Keratinocyte (primary cell): Measurements from ENCODE around the gene TRIM63. TPM values are rescaled to one million over a fixed set of nuclear protein-coding genes. Genes with fewer than 3 reads are reported as not detected.
A peak's percentile ranks its signal among the peaks of the same experiment; 100 is the strongest.

Experiments used
- DNase-seq: peaks from one replicate; pipeline ENCODE4 v3.0.0-alpha.2; 2011; ENCODE audit warnings: low read depth, missing footprints, low spot score
- FAIRE-seq: peaks from 2 replicates; lab custom pipeline; 2011; peaks lifted over from hg19 to GRCh38; lab: Jason Lieb, UNC
- H2AFZ ChIP-seq: 2 replicates; pipeline ENCODE4 v1.6.0; 2012; ENCODE audit warnings: low read length, control low read depth, inconsistent platforms; ENCODE audit not compliant: control insufficient read depth
- H3K27ac ChIP-seq: 2 replicates; pipeline ENCODE4 v1.5.1; 2011; ENCODE audit warnings: low read length; ENCODE audit not compliant: control insufficient read depth, insufficient read depth
- H3K27me3 ChIP-seq: 3 replicates; pipeline ENCODE4 v1.6.0; 2011; ENCODE audit warnings: low read length; ENCODE audit not compliant: control insufficient read depth, insufficient read depth; ENCODE audit errors: extremely low read depth
- H3K36me3 ChIP-seq, 2 experiments: 2 replicates in 1 of 2; 3 replicates in 1 of 2; pipeline ENCODE4 v1.5.1; 2011; ENCODE audit warnings: low read length in 2 of 2, mild to moderate bottlenecking in 1 of 2; ENCODE audit not compliant: control insufficient read depth in 2 of 2, insufficient read depth in 2 of 2; ENCODE audit errors: extremely low read depth in 1 of 2
- H3K4me1 ChIP-seq: 3 replicates; pipeline ENCODE4 v1.5.1; 2011; ENCODE audit warnings: low read length; ENCODE audit not compliant: control insufficient read depth, insufficient read depth; ENCODE audit errors: extremely low read depth
- H3K4me2 ChIP-seq: 3 replicates; pipeline ENCODE4 v1.6.0; 2011; ENCODE audit warnings: low read depth, low read length; ENCODE audit not compliant: control insufficient read depth, insufficient read depth; ENCODE audit errors: extremely low read depth
- H3K4me3 ChIP-seq, 3 experiments: fragments of 200-600 bp in 1 of 3; sonication (generic) in 1 of 3; 2 replicates in 2 of 3; 3 replicates in 1 of 3; pipeline ENCODE4 v1.5.1; 2011 to 2016; ENCODE audit warnings: low read length in 3 of 3, mild to moderate bottlenecking in 3 of 3, control low read depth in 2 of 3, inconsistent platforms in 1 of 3, low read depth in 1 of 3, mixed read lengths in 1 of 3, mixed run types in 1 of 3, moderate library complexity in 1 of 3; ENCODE audit not compliant: control insufficient read depth in 2 of 3, insufficient read depth in 2 of 3; ENCODE audit errors: extremely low read depth in 1 of 3
- H3K79me2 ChIP-seq: 2 replicates; pipeline ENCODE4 v1.6.0; 2012; ENCODE audit warnings: low read length; ENCODE audit not compliant: control insufficient read depth, insufficient read depth
- H3K9ac ChIP-seq: 3 replicates; pipeline ENCODE4 v1.6.0; 2011; ENCODE audit warnings: low read length; ENCODE audit not compliant: control insufficient read depth, insufficient read depth; ENCODE audit errors: extremely low read depth
- H3K9me1 ChIP-seq: 3 replicates; pipeline ENCODE4 v1.6.0; 2011; ENCODE audit warnings: low read length; ENCODE audit not compliant: control insufficient read depth, insufficient read depth; ENCODE audit errors: extremely low read depth
- H3K9me3 ChIP-seq: 2 replicates; pipeline ENCODE4 v1.5.1; 2012; ENCODE audit warnings: low read depth, low read length; ENCODE audit not compliant: control insufficient read depth
- H4K20me1 ChIP-seq: 3 replicates; pipeline ENCODE4 v1.6.0; 2011; ENCODE audit warnings: low read length; ENCODE audit not compliant: control insufficient read depth, insufficient read depth; ENCODE audit errors: extremely low read depth
- EZH2 ChIP-seq: IDR thresholded peaks from one replicate; pipeline ENCODE4 v1.6.1; 2012; ENCODE audit warnings: inconsistent platforms, mild to moderate bottlenecking, low read length, moderate library complexity
- dilution Hi-C: fragments of 300-500 bp; cut with MboI; formaldehyde crosslinking; loops from one replicate; pipeline ENCODE4 v1.7.0; 2020; ENCODE audit warnings: low sequenced_read_pairs; ENCODE audit not compliant: extremely low pct_ligation_motif_present
- polyA plus RNA-seq, 5 experiments: library from polyadenylated mRNA; depleted of rRNA in 3 of 5; stranded (reverse) in 3 of 5; stranded (forward) in 1 of 5; unstranded in 1 of 5; fragments of >200 nt; gene quantifications; 1 replicate in 1 of 5; 2 replicates in 3 of 5; 3 replicates in 1 of 5; pipeline versions ENCODE4 v1.2.1 to v1.2.3, GENCODE V29; 2011 to 2012; ENCODE audit warnings: missing spikeins in 2 of 5, low read depth in 1 of 5, low replicate concordance in 1 of 5
- TF ChIP-seq, protein P1 (sequence below), 3 experiments: IDR thresholded peaks in 1 of 3; conservative IDR thresholded peaks in 1 of 3; optimal IDR thresholded peaks in 1 of 3; 2 replicates in 2 of 3; 3 replicates in 1 of 3; pipeline versions ENCODE3 to v1.5.1; 2011; ENCODE audit warnings: low read length in 3 of 3, mild to moderate bottlenecking in 3 of 3, moderate library complexity in 2 of 3, control low read depth in 1 of 3, inconsistent platforms in 1 of 3; ENCODE audit not compliant: insufficient read depth in 2 of 3; ENCODE audit errors: extremely low read depth in 1 of 3

The TRIM63 gene
- polyA plus RNA-seq, 1 donor (not counting 4 experiments of a cell fraction or from before 2014, with no cell fraction given): not detected

DNA sequence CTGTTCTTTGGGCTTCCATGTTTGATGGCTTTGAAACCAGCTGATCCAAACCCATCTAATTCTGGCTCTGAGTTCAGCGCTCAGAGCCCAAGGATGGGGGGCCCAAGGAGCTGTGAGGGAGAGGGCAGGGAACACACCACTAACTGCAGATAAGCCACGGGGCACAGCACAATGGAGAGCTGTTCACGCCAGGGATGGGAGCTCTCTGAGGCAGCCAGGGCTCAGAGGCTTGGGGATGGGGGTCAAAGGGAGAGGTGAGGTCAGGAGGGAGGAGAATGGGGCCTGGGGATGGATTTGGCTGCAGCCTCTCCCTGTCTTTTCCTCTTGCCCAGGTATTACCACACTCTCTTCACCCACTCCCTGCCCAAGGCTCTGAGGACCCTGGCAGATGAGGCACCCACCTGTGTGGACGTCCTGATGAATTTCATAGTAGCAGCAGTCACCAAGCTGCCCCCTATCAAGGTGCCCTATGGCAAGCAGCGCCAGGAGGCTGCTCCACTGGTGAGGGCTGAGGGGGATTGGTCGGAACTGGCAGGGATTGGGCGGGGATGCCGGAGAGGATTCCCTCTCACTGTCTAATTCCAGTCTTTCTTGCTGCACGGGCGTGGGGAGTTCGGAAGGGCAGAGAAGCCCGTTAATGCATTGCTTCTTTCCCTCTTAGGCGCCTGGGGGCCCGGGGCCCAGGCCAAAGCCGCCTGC lies 32.8 kb downstream of the TRIM63 start:
- H3K9ac ChIP-seq: peak overlapping the region; percentile 79
- dilution Hi-C loops: no loop called here

DNA sequence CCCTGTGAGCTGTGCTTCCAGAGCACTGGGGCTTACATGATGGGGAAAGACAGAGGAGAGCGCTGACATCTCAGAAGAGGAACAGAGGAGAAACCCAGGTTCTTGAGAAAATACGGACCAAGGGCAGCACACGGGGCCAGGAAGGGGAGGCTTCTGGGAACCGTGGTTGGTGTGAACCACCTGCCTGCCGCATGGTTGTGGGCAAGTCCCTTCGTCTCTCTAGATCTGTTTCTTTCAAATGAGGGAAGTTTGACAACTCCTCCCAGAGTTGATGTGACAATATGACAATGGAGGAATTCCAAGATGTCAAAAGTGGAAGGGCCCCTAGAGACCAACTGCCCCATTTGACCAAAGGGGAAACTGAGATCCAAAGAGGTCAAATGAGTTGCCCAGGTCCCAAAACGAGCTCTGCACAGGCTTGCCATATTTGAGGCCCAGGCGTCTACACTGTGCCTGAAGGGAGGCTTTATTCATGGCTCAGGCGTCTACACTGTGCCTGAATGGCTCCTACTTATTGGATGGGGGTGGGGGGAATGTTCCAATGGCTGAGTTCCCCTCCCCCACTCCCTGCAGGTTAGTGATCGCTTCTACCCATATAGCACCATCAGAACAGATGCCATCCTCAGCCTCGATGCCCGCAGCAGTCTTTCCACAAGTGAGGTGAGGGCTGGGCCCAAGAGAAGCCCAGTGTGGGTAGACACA lies 34.6 kb downstream of the TRIM63 start:
- no peaks in the 10 kb centered on the region for H3K27me3 ChIP-seq
- TF ChIP-seq EZH2: no peak
- TF ChIP-seq, protein P1, sequence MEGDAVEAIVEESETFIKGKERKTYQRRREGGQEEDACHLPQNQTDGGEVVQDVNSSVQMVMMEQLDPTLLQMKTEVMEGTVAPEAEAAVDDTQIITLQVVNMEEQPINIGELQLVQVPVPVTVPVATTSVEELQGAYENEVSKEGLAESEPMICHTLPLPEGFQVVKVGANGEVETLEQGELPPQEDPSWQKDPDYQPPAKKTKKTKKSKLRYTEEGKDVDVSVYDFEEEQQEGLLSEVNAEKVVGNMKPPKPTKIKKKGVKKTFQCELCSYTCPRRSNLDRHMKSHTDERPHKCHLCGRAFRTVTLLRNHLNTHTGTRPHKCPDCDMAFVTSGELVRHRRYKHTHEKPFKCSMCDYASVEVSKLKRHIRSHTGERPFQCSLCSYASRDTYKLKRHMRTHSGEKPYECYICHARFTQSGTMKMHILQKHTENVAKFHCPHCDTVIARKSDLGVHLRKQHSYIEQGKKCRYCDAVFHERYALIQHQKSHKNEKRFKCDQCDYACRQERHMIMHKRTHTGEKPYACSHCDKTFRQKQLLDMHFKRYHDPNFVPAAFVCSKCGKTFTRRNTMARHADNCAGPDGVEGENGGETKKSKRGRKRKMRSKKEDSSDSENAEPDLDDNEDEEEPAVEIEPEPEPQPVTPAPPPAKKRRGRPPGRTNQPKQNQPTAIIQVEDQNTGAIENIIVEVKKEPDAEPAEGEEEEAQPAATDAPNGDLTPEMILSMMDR (optimal IDR thresholded peaks at IDR 0.05 in 1 of 3, IDR thresholded peaks at IDR 0.05 in 1 of 3, conservative IDR thresholded peaks at IDR 0.05 in 1 of 3; ENCODE audit: extremely low read depth in 1 of 3, insufficient read depth in 2 of 3, low read length in 3 of 3): no peak

More for the DNA sequence above, 32.8 kb downstream of the TRIM63 start:
- Histone ChIP-seq H3K27me3 (no peaks in the 10 kb centered on the region), H4K20me1 (no peaks in the 10 kb centered on the region), H3K4me2 (peak overlapping the region; percentile 96), H3K36me3 (no peaks in the 10 kb centered on the region), H3K79me2 (no peaks in the 10 kb centered on the region), H3K9me1 (no peaks in the 10 kb centered on the region), H3K9me3 (no peaks in the 10 kb centered on the region), H2AFZ (peak overlapping the region; percentile 88), H3K4me1 (peaks cover 10% of the 10 kb centered on the region), H3K4me3 (peak overlapping the region; percentile 58 to 92 (median 89)), H3K27ac (no peak overlapping the region)
- TF ChIP-seq, protein P1 (optimal IDR thresholded peaks at IDR 0.05 in 1 of 3, IDR thresholded peaks at IDR 0.05 in 1 of 3, conservative IDR thresholded peaks at IDR 0.05 in 1 of 3; ENCODE audit: extremely low read depth in 1 of 3, insufficient read depth in 2 of 3, low read length in 3 of 3): no peak
- no peak for TF ChIP-seq EZH2
- DNase-seq (no peak), FAIRE-seq (no peak)

More for the DNA sequence above, 34.6 kb downstream of the TRIM63 start:
- Histone ChIP-seq H3K4me3 (no peak overlapping the region), H2AFZ (no peak overlapping the region), H3K36me3 (no peaks in the 10 kb centered on the region), H3K9me3 (no peaks in the 10 kb centered on the region), H3K9me1 (no peaks in the 10 kb centered on the region), H3K9ac (no peak overlapping the region), H3K4me1 (peaks cover 10% of the 10 kb centered on the region), H3K27ac (no peak overlapping the region), H3K79me2 (no peaks in the 10 kb centered on the region), H4K20me1 (no peaks in the 10 kb centered on the region), H3K4me2 (no peak overlapping the region)
- no peak for DNase-seq
- FAIRE-seq: no peak
- dilution Hi-C loops: no loop called here
